Measurements from ENCODE around the gene OGDH.

Gene OGDH

DNA sequence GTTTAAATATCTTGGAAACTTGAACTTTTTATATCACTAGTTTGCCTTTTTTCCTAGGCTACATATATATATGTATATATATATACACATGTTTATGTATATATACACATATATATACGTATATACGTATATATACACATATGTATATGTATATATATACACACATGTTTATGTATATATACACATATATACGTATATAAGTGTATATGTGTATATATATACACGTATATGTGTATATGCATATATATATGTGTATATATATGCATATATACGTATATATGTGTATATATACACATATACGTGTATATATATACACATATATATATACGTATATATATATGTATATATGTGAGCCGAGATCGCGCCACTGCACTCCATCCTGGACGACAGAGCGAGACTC lies 10.1 kb downstream of the OGDH start:
- H3K14ac ChIP-seq (ENCODE audit: low read length) = no peak overlapping the region
- H3K4me2 ChIP-seq (ENCODE audit: insufficient read depth, low read length, poor library complexity, severe bottlenecking) = no peak overlapping the region
- H3K18ac ChIP-seq (ENCODE audit: low read length) = no peak overlapping the region
- no peaks in the 10 kb centered on the region for H3K4me1 ChIP-seq (ENCODE audit: control insufficient read depth in 2 of 2, insufficient read depth in 1 of 2, low read depth in 1 of 2, low read length in 2 of 2)
- no peak overlapping the region for H2BK5ac ChIP-seq (ENCODE audit: low read length)
- H3K27me3 ChIP-seq (ENCODE audit: control insufficient read depth in 3 of 3, insufficient read depth in 3 of 3, low read depth in 1 of 3, low read length in 3 of 3) = no peaks in the 10 kb centered on the region
- DNase-seq (ENCODE audit: low spot score) = no peak
- no peak overlapping the region for H2BK15ac ChIP-seq (ENCODE audit: low read length)
- no peaks in the 10 kb centered on the region for H3K9me3 ChIP-seq (replicated peaks in 1 of 2; ENCODE audit: control insufficient read depth in 2 of 2, insufficient read depth in 1 of 2, low read depth in 1 of 2, low read length in 2 of 2)
- H3K9ac ChIP-seq (ENCODE audit: low read depth, low read length, poor library complexity) = no peak overlapping the region
- WGBS, 2 donors (ENCODE audit: extremely low coverage in 2 of 2, insufficient read length in 2 of 2, insufficient replicate concordance in 1 of 2) = no CpG with 5 or more reads among the region's 12 CpGs
- no peak overlapping the region for H2AFZ ChIP-seq (ENCODE audit: low read length)
- H4K8ac ChIP-seq (ENCODE audit: low read depth, low read length) = no peak overlapping the region
- no peak overlapping the region for H3K27ac ChIP-seq (replicated peaks; ENCODE audit: low read length)
- H3K4me3 ChIP-seq (ENCODE audit: low read length in 2 of 2) = no peak overlapping the region
- H4K91ac ChIP-seq (ENCODE audit: low read depth, low read length, poor library complexity) = no peak overlapping the region
- no peak overlapping the region for H3K23ac ChIP-seq (ENCODE audit: low read depth, low read length, poor library complexity)
- no peak overlapping the region for H2BK120ac ChIP-seq (ENCODE audit: low read depth, low read length)
- H2AK5ac ChIP-seq (ENCODE audit: low read depth, low read length) = no peak overlapping the region
- H2BK12ac ChIP-seq (ENCODE audit: low read length) = no peak overlapping the region
- peaks cover 2% of the 10 kb centered on the region for H3K79me1 ChIP-seq (ENCODE audit: low read depth, low read length)
- H3K36me3 ChIP-seq (replicated peaks in 1 of 2; ENCODE audit: control insufficient read depth in 2 of 2, insufficient read depth in 2 of 2, low read length in 2 of 2) = peaks cover 0 to 8% of the 10 kb centered on the region in 2 donors
- H3K4ac ChIP-seq (ENCODE audit: low read length) = no peak overlapping the region

DNA sequence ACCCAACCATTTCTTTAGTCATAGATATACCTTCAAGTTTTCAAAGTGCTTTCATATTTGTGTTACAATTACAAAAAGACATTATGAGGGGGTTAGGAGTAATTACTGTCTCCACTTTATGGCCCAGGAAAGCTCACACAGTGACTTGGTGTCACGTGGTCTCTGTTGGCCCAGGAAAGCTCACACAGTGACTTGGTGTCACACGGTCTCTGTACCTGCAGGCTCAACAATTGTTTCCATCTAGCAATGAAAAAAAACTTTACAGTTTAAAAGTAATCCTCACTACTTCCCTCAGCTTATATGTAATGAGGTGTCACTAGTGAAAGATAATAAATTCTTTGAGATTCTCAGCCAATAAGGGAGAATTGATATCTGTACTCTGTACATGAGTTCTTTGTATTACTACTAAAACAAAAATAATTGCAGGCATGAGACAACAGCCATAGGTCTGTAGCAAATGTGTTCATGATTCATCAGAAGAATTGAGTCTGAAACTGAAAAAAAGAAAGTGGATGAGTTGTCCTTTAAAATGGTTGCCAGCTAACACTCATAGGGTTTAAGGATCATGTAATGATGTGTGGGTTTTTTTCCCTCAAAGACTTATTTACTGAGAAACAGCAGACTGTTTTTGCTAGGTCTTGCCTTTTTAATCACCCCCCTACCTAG lies 10.9 kb downstream of the OGDH start:
- Histone ChIP-seq H3K9me3 (replicated peaks in 1 of 2; ENCODE audit: control insufficient read depth in 2 of 2, insufficient read depth in 1 of 2, low read depth in 1 of 2, low read length in 2 of 2) (no peaks in the 10 kb centered on the region), H3K9ac (ENCODE audit: low read depth, low read length, poor library complexity) (no peak overlapping the region), H3K14ac (ENCODE audit: low read length) (no peak overlapping the region), H2BK120ac (ENCODE audit: low read depth, low read length) (no peak overlapping the region), H2BK5ac (ENCODE audit: low read length) (no peak overlapping the region), H2AK5ac (ENCODE audit: low read depth, low read length) (no peak overlapping the region), H2BK15ac (ENCODE audit: low read length) (no peak overlapping the region), H2AFZ (ENCODE audit: low read length) (no peak overlapping the region), H4K91ac (ENCODE audit: low read depth, low read length, poor library complexity) (no peak overlapping the region), H3K4ac (ENCODE audit: low read length) (no peak overlapping the region), H3K4me3 (ENCODE audit: low read length in 2 of 2) (no peak overlapping the region), H3K4me1 (ENCODE audit: control insufficient read depth in 2 of 2, insufficient read depth in 1 of 2, low read depth in 1 of 2, low read length in 2 of 2) (no peaks in the 10 kb centered on the region), H2BK12ac (ENCODE audit: low read length) (no peak overlapping the region), H3K36me3 (replicated peaks in 1 of 2; ENCODE audit: control insufficient read depth in 2 of 2, insufficient read depth in 2 of 2, low read length in 2 of 2) (peaks cover 0 to 8% of the 10 kb centered on the region in 2 donors), H3K23ac (ENCODE audit: low read depth, low read length, poor library complexity) (no peak overlapping the region), H3K27ac (replicated peaks; ENCODE audit: low read length) (no peak overlapping the region), H3K27me3 (ENCODE audit: control insufficient read depth in 3 of 3, insufficient read depth in 3 of 3, low read depth in 1 of 3, low read length in 3 of 3) (no peaks in the 10 kb centered on the region), H3K4me2 (ENCODE audit: insufficient read depth, low read length, poor library complexity, severe bottlenecking) (no peak overlapping the region), H3K18ac (ENCODE audit: low read length) (no peak overlapping the region), H4K8ac (ENCODE audit: low read depth, low read length) (no peak overlapping the region), H3K79me1 (ENCODE audit: low read depth, low read length) (peaks cover 2% of the 10 kb centered on the region)
- WGBS, 2 donors (ENCODE audit: extremely low coverage in 2 of 2, insufficient read length in 2 of 2, insufficient replicate concordance in 1 of 2) = no CpG with 5 or more reads among the region's 2 CpGs
- no peak for DNase-seq (ENCODE audit: low spot score)

- Histone ChIP-seq H4K91ac (ENCODE audit: low read depth, low read length, poor library complexity) (no peak overlapping the region), H3K4me2 (ENCODE audit: insufficient read depth, low read length, poor library complexity, severe bottlenecking) (no peak overlapping the region), H3K79me1 (ENCODE audit: low read depth, low read length) (peaks cover 2% of the 10 kb centered on the region), H2BK15ac (ENCODE audit: low read length) (no peak overlapping the region), H3K14ac (ENCODE audit: low read length) (no peak overlapping the region), H3K27me3 (ENCODE audit: control insufficient read depth in 3 of 3, insufficient read depth in 3 of 3, low read depth in 1 of 3, low read length in 3 of 3) (no peaks in the 10 kb centered on the region), H3K27ac (replicated peaks; ENCODE audit: low read length) (no peak overlapping the region), H3K4ac (ENCODE audit: low read length) (no peak overlapping the region), H3K9ac (ENCODE audit: low read depth, low read length, poor library complexity) (no peak overlapping the region), H2BK120ac (ENCODE audit: low read depth, low read length) (no peak overlapping the region), H3K4me1 (ENCODE audit: control insufficient read depth in 2 of 2, insufficient read depth in 1 of 2, low read depth in 1 of 2, low read length in 2 of 2) (no peaks in the 10 kb centered on the region), H2AFZ (ENCODE audit: low read length) (no peak overlapping the region), H2AK5ac (ENCODE audit: low read depth, low read length) (no peak overlapping the region), H4K8ac (ENCODE audit: low read depth, low read length) (no peak overlapping the region), H3K4me3 (ENCODE audit: low read length in 2 of 2) (no peak overlapping the region), H3K36me3 (replicated peaks in 1 of 2; ENCODE audit: control insufficient read depth in 2 of 2, insufficient read depth in 2 of 2, low read length in 2 of 2) (peaks cover 0 to 8% of the 10 kb centered on the region in 2 donors), H3K23ac (ENCODE audit: low read depth, low read length, poor library complexity) (no peak overlapping the region), H2BK12ac (ENCODE audit: low read length) (no peak overlapping the region), H2BK5ac (ENCODE audit: low read length) (no peak overlapping the region), H3K18ac (ENCODE audit: low read length) (no peak overlapping the region), H3K9me3 (replicated peaks in 1 of 2; ENCODE audit: control insufficient read depth in 2 of 2, insufficient read depth in 1 of 2, low read depth in 1 of 2, low read length in 2 of 2) (no peaks in the 10 kb centered on the region)
- no CpG with 5 or more reads among the region's 1 CpG for WGBS, 2 donors (ENCODE audit: extremely low coverage in 2 of 2, insufficient read length in 2 of 2, insufficient replicate concordance in 1 of 2)
- DNase-seq (ENCODE audit: low spot score) = no peak
Measured at GRCh38 chr7:44618045-44618444, 11.6 kb downstream of the OGDH start.

DNA sequence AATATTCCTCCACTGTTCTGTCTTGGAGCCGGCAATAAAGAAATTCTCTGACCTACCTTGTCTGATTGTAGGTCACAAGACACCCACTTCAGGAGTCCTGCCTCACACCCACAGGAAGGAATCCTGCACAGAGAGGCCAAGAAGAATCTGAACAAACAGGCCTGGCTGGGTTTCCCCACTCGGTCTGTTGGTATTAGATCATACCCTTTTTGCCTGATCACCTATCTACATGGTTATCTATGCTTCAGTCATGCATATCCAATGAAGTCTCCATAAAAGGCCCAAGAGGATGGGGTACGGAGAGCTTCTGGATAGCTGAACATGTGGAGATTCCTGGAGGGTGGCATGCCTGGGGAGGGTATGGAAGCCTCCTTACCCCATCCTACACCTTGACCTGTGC lies 12.3 kb downstream of the OGDH start:
- H2AFZ ChIP-seq (ENCODE audit: low read length) = no peak overlapping the region
- H3K9ac ChIP-seq (ENCODE audit: low read depth, low read length, poor library complexity) = no peak overlapping the region
- no peak overlapping the region for H2BK5ac ChIP-seq (ENCODE audit: low read length)
- no peak overlapping the region for H2AK5ac ChIP-seq (ENCODE audit: low read depth, low read length)
- H3K14ac ChIP-seq (ENCODE audit: low read length) = no peak overlapping the region
- H3K27me3 ChIP-seq (ENCODE audit: control insufficient read depth in 3 of 3, insufficient read depth in 3 of 3, low read depth in 1 of 3, low read length in 3 of 3) = no peaks in the 10 kb centered on the region
- H4K91ac ChIP-seq (ENCODE audit: low read depth, low read length, poor library complexity) = no peak overlapping the region
- no peak overlapping the region for H3K18ac ChIP-seq (ENCODE audit: low read length)
- H3K4ac ChIP-seq (ENCODE audit: low read length) = no peak overlapping the region
- H2BK12ac ChIP-seq (ENCODE audit: low read length) = no peak overlapping the region
- no peak overlapping the region for H2BK15ac ChIP-seq (ENCODE audit: low read length)
- no peak overlapping the region for H4K8ac ChIP-seq (ENCODE audit: low read depth, low read length)
- no CpG with 5 or more reads among the region's 3 CpGs for WGBS, 2 donors (ENCODE audit: extremely low coverage in 2 of 2, insufficient read length in 2 of 2, insufficient replicate concordance in 1 of 2)
- no peaks in the 10 kb centered on the region for H3K9me3 ChIP-seq (replicated peaks in 1 of 2; ENCODE audit: control insufficient read depth in 2 of 2, insufficient read depth in 1 of 2, low read depth in 1 of 2, low read length in 2 of 2)
- H2BK120ac ChIP-seq (ENCODE audit: low read depth, low read length) = no peak overlapping the region
- no peak overlapping the region for H3K23ac ChIP-seq (ENCODE audit: low read depth, low read length, poor library complexity)
- no peak for DNase-seq (ENCODE audit: low spot score)
- H3K4me3 ChIP-seq (ENCODE audit: low read length in 2 of 2) = no peak overlapping the region
- no peaks in the 10 kb centered on the region for H3K4me1 ChIP-seq (ENCODE audit: control insufficient read depth in 2 of 2, insufficient read depth in 1 of 2, low read depth in 1 of 2, low read length in 2 of 2)
- H3K36me3 ChIP-seq (replicated peaks in 1 of 2; ENCODE audit: control insufficient read depth in 2 of 2, insufficient read depth in 2 of 2, low read length in 2 of 2) = peaks cover 0 to 8% of the 10 kb centered on the region in 2 donors
- peaks cover 2% of the 10 kb centered on the region for H3K79me1 ChIP-seq (ENCODE audit: low read depth, low read length)
- no peak overlapping the region for H3K27ac ChIP-seq (replicated peaks; ENCODE audit: low read length)
- H3K4me2 ChIP-seq (ENCODE audit: insufficient read depth, low read length, poor library complexity, severe bottlenecking) = no peak overlapping the region
